ENCODE data around the gene ERC2. TPM values are rescaled to one million over a fixed set of nuclear protein-coding genes. Genes with fewer than 3 reads are reported as not detected.

The ERC2 gene
- total and polyA plus RNA-seq, 7 experiments from 2014 or later, result not detected

DNA sequence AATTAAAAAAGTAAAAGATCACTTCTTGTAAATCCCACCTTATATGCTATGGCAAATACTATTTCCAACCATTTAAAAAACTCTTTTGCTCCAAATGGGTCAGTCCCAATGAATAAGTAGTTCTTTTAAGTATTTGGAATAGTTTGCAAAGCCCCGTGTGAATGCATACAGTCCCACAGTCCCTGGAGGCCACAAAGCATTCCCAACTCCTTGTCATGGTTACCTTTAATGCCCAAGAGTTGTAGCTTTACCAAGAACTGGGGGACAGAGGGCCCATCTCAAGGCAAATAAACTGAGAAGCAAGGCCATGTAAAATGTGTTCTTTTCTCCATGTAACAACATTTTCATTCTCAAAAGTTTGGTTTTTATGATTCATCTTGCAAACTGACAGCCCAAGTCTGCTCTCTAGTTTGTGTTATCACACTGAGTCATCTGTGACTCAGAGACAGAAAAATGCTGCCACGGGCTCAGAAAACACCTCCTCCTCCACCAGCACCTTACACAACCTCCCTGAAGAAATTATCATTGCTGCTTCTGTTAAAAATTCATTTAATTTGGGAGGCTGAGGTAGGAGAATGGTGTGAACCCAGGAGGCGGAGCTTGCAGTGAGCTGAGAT, 336.2 kb downstream of the ERC2 start:
- ChIA-PET CTCF (no interaction called here), POLR2A (no interaction called here)
- intact Hi-C loops (cut with micrococcal nuclease), result no loop called here
- H3K27me3 ChIP-seq (ENCODE audit: control insufficient read depth in 2 of 2, insufficient read depth in 2 of 2, low read length in 2 of 2), result no peaks in the 10 kb centered on the region
- no peaks in the 10 kb centered on the region for H3K4me1 ChIP-seq (ENCODE audit: control insufficient read depth in 2 of 2, insufficient read depth in 2 of 2, low read length in 2 of 2)
- Mint-ChIP-seq H3K4me1 (no peaks in the 10 kb centered on the region), H3K9me3 (peaks cover 0 to 4% (median 0%) of the 10 kb centered on the region in 11 donors), H3K27ac (no peak overlapping the region), H3K4me3 (no peak overlapping the region), H3K27me3 (peaks cover 0 to 8% (median 6%) of the 10 kb centered on the region in 5 donors), H3K36me3 (no peaks in the 10 kb centered on the region)
- H3K4me3 ChIP-seq (ENCODE audit: low read length), result no peak overlapping the region
- no peak for ATAC-seq
- H3K27ac ChIP-seq (ENCODE audit: low read depth, low read length), result no peak overlapping the region
- H3K9me3 ChIP-seq (ENCODE audit: control insufficient read depth in 2 of 3, low read length in 3 of 3), result no peaks in the 10 kb centered on the region
- no peaks in the 10 kb centered on the region for H3K36me3 ChIP-seq (ENCODE audit: control insufficient read depth in 2 of 3, insufficient read depth in 3 of 3, low read length in 3 of 3)
- no peak for DNase-seq

GRCh38 chr3:56130036-56130435, 338.2 kb downstream of the ERC2 start:
- intact Hi-C loops (cut with micrococcal nuclease), result no loop called here
- no peak overlapping the region for H3K27ac Mint-ChIP-seq
- POLR2A ChIA-PET, result no interaction called here

GRCh38 chr3:56126632-56127031, 341.6 kb downstream of the ERC2 start:
- Histone ChIP-seq H3K4me3 (ENCODE audit: low read length) (no peak overlapping the region), H3K4me1 (ENCODE audit: control insufficient read depth in 2 of 2, insufficient read depth in 2 of 2, low read length in 2 of 2) (no peaks in the 10 kb centered on the region), H3K27me3 (ENCODE audit: control insufficient read depth in 2 of 2, insufficient read depth in 2 of 2, low read length in 2 of 2) (no peaks in the 10 kb centered on the region), H3K9me3 (ENCODE audit: control insufficient read depth in 2 of 3, low read length in 3 of 3) (no peaks in the 10 kb centered on the region), H3K27ac (ENCODE audit: low read depth, low read length) (no peak overlapping the region), H3K36me3 (ENCODE audit: control insufficient read depth in 2 of 3, insufficient read depth in 3 of 3, low read length in 3 of 3) (no peaks in the 10 kb centered on the region)
- POLR2A ChIA-PET, result no interaction called here
- no peak for DNase-seq
- no peak overlapping the region for H3K4me3 Mint-ChIP-seq
- intact Hi-C loops (cut with micrococcal nuclease), result no loop called here
- ATAC-seq, result no peak
- H3K9me3 Mint-ChIP-seq, result peaks cover 0 to 13% (median 1%) of the 10 kb centered on the region in 11 donors
- H3K27ac Mint-ChIP-seq, result no peak overlapping the region
- CTCF ChIA-PET, result no interaction called here
- H3K4me1 Mint-ChIP-seq, result no peaks in the 10 kb centered on the region
- H3K36me3 Mint-ChIP-seq, result no peaks in the 10 kb centered on the region
- peaks cover 0 to 18% (median 14%) of the 10 kb centered on the region in 5 donors for H3K27me3 Mint-ChIP-seq

More at GRCh38 chr3:56130036-56130435, 338.2 kb downstream of the ERC2 start:
- no peaks in the 10 kb centered on the region for H3K36me3 Mint-ChIP-seq
- DNase-seq (no peak), ATAC-seq (no peak)
- no peaks in the 10 kb centered on the region for H3K4me1 Mint-ChIP-seq
- H3K9me3 Mint-ChIP-seq, result peaks cover 0 to 8% (median 0%) of the 10 kb centered on the region in 11 donors
- CTCF ChIA-PET, result no interaction called here
- H3K4me3 Mint-ChIP-seq, result no peak overlapping the region
- no peak overlapping the region for H3K27ac ChIP-seq (ENCODE audit: low read depth, low read length)
- no peaks in the 10 kb centered on the region for H3K9me3 ChIP-seq (ENCODE audit: control insufficient read depth in 2 of 3, low read length in 3 of 3)
- H3K27me3 Mint-ChIP-seq, result peaks cover 0 to 14% (median 10%) of the 10 kb centered on the region in 5 donors
- H3K27me3 ChIP-seq (ENCODE audit: control insufficient read depth in 2 of 2, insufficient read depth in 2 of 2, low read length in 2 of 2), result no peaks in the 10 kb centered on the region
- no peaks in the 10 kb centered on the region for H3K4me1 ChIP-seq (ENCODE audit: control insufficient read depth in 2 of 2, insufficient read depth in 2 of 2, low read length in 2 of 2)
- no peak overlapping the region for H3K4me3 ChIP-seq (ENCODE audit: low read length)
- no peaks in the 10 kb centered on the region for H3K36me3 ChIP-seq (ENCODE audit: control insufficient read depth in 2 of 3, insufficient read depth in 3 of 3, low read length in 3 of 3)

DNA sequence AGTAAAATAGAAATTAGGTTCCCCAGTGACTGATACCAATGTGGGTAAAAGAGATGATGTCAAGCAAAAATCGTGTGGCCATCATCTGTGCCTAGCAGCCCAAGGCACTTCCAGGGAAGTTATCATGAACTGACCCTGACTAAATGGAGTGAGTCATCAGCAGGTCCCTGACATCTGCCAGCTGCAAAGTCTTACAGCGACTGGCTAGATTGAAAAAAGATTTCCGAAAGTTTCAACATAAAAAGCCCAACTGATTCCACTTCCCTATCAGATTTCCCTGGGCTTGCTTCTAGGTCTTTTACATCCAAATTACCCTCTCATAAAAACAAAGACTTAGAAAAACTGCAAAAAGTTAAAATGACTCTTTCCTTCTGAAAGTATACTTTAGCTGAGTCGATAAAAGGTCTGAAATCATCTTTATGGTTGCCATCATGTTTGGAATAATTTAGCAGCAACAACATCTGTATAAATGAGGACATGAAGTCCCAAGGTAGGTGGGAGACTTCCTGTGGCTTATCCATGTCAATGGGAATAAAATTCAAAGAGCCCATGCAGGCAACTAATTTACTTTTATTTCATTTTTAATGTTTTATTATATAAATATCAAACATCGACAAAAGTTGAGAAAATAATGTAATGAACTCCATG, 342.8 kb downstream of the ERC2 start:
- H3K4me3 Mint-ChIP-seq, result no peak overlapping the region
- CTCF ChIA-PET, result no interaction called here
- H3K27me3 ChIP-seq (ENCODE audit: control insufficient read depth in 2 of 2, insufficient read depth in 2 of 2, low read length in 2 of 2), result no peaks in the 10 kb centered on the region
- H3K27ac ChIP-seq (ENCODE audit: low read depth, low read length), result no peak overlapping the region
- intact Hi-C loops (cut with micrococcal nuclease), result no loop called here
- no peak overlapping the region for H3K27ac Mint-ChIP-seq
- H3K4me3 ChIP-seq (ENCODE audit: low read length), result no peak overlapping the region
- POLR2A ChIA-PET, result no interaction called here
- no peaks in the 10 kb centered on the region for H3K4me1 ChIP-seq (ENCODE audit: control insufficient read depth in 2 of 2, insufficient read depth in 2 of 2, low read length in 2 of 2)
- H3K9me3 ChIP-seq (ENCODE audit: control insufficient read depth in 2 of 3, low read length in 3 of 3), result no peaks in the 10 kb centered on the region
- DNase-seq (no peak), ATAC-seq (no peak)
- peaks cover 0 to 16% (median 10%) of the 10 kb centered on the region in 5 donors for H3K27me3 Mint-ChIP-seq
- H3K36me3 Mint-ChIP-seq, result no peaks in the 10 kb centered on the region
- no peaks in the 10 kb centered on the region for H3K4me1 Mint-ChIP-seq
- peaks cover 0 to 13% (median 1%) of the 10 kb centered on the region in 11 donors for H3K9me3 Mint-ChIP-seq
- H3K36me3 ChIP-seq (ENCODE audit: control insufficient read depth in 2 of 3, insufficient read depth in 3 of 3, low read length in 3 of 3), result no peaks in the 10 kb centered on the region

GRCh38 chr3:56124546-56124945, 343.7 kb downstream of the ERC2 start:
- Mint-ChIP-seq H3K36me3 (no peaks in the 10 kb centered on the region), H3K4me3 (no peak overlapping the region), H3K27ac (no peak overlapping the region), H3K9me3 (peaks cover 0 to 13% (median 2%) of the 10 kb centered on the region in 11 donors), H3K4me1 (no peaks in the 10 kb centered on the region), H3K27me3 (peaks cover 0 to 16% (median 8%) of the 10 kb centered on the region in 5 donors)
- no peak for DNase-seq
- no peaks in the 10 kb centered on the region for H3K36me3 ChIP-seq (ENCODE audit: control insufficient read depth in 2 of 3, insufficient read depth in 3 of 3, low read length in 3 of 3)
- no peak for ATAC-seq
- no peak overlapping the region for H3K27ac ChIP-seq (ENCODE audit: low read depth, low read length)
- no peaks in the 10 kb centered on the region for H3K27me3 ChIP-seq (ENCODE audit: control insufficient read depth in 2 of 2, insufficient read depth in 2 of 2, low read length in 2 of 2)
- POLR2A ChIA-PET, result no interaction called here
- CTCF ChIA-PET, result no interaction called here
- no peak overlapping the region for H3K4me3 ChIP-seq (ENCODE audit: low read length)
- no peaks in the 10 kb centered on the region for H3K9me3 ChIP-seq (ENCODE audit: control insufficient read depth in 2 of 3, low read length in 3 of 3)
- no peaks in the 10 kb centered on the region for H3K4me1 ChIP-seq (ENCODE audit: control insufficient read depth in 2 of 2, insufficient read depth in 2 of 2, low read length in 2 of 2)
- intact Hi-C loops (cut with micrococcal nuclease), result no loop called here

GRCh38 chr3:56123487-56123886, 344.8 kb downstream of the ERC2 start:
- no peak for ATAC-seq
- H3K36me3 ChIP-seq (ENCODE audit: control insufficient read depth in 2 of 3, insufficient read depth in 3 of 3, low read length in 3 of 3), result no peaks in the 10 kb centered on the region
- H3K4me1 Mint-ChIP-seq, result no peaks in the 10 kb centered on the region
- H3K27ac ChIP-seq (ENCODE audit: low read depth, low read length), result no peak overlapping the region
- H3K27me3 Mint-ChIP-seq, result peaks cover 0 to 12% (median 8%) of the 10 kb centered on the region in 5 donors
- intact Hi-C loops (cut with micrococcal nuclease), result no loop called here
- H3K4me3 Mint-ChIP-seq, result no peak overlapping the region
- no peaks in the 10 kb centered on the region for H3K4me1 ChIP-seq (ENCODE audit: control insufficient read depth in 2 of 2, insufficient read depth in 2 of 2, low read length in 2 of 2)
- ChIA-PET POLR2A (no interaction called here), CTCF (no interaction called here)
- peaks cover 0 to 13% (median 2%) of the 10 kb centered on the region in 11 donors for H3K9me3 Mint-ChIP-seq
- H3K36me3 Mint-ChIP-seq, result no peaks in the 10 kb centered on the region
- no peaks in the 10 kb centered on the region for H3K27me3 ChIP-seq (ENCODE audit: control insufficient read depth in 2 of 2, insufficient read depth in 2 of 2, low read length in 2 of 2)
- no peaks in the 10 kb centered on the region for H3K9me3 ChIP-seq (ENCODE audit: control insufficient read depth in 2 of 3, low read length in 3 of 3)
- no peak for DNase-seq
- H3K4me3 ChIP-seq (ENCODE audit: low read length), result no peak overlapping the region
- H3K27ac Mint-ChIP-seq, result no peak overlapping the region

- POLR2A ChIA-PET, result no interaction called here
- CTCF ChIA-PET, result no interaction called here
Observed at GRCh38 chr3:56122911-56123310, 345.4 kb downstream of the ERC2 start.

More at GRCh38 chr3:56122911-56123310, 345.4 kb downstream of the ERC2 start:
- Mint-ChIP-seq H3K9me3 (peaks cover 0 to 10% (median 1%) of the 10 kb centered on the region in 11 donors), H3K36me3 (no peaks in the 10 kb centered on the region), H3K27ac (no peak overlapping the region), H3K27me3 (peaks cover 0 to 14% (median 8%) of the 10 kb centered on the region in 5 donors), H3K4me3 (no peak overlapping the region), H3K4me1 (no peaks in the 10 kb centered on the region)
- DNase-seq (no peak), ATAC-seq (no peak)
- H3K4me3 ChIP-seq (ENCODE audit: low read length), result no peak overlapping the region
- no peaks in the 10 kb centered on the region for H3K4me1 ChIP-seq (ENCODE audit: control insufficient read depth in 2 of 2, insufficient read depth in 2 of 2, low read length in 2 of 2)
- H3K27me3 ChIP-seq (ENCODE audit: control insufficient read depth in 2 of 2, insufficient read depth in 2 of 2, low read length in 2 of 2), result no peaks in the 10 kb centered on the region
- intact Hi-C loops (cut with micrococcal nuclease), result no loop called here
- H3K9me3 ChIP-seq (ENCODE audit: control insufficient read depth in 2 of 3, low read length in 3 of 3), result no peaks in the 10 kb centered on the region
- no peak overlapping the region for H3K27ac ChIP-seq (ENCODE audit: low read depth, low read length)
- no peaks in the 10 kb centered on the region for H3K36me3 ChIP-seq (ENCODE audit: control insufficient read depth in 2 of 3, insufficient read depth in 3 of 3, low read length in 3 of 3)
